GM13977 (cell line): ENCODE results near the gene ST6GAL1.
"Not testable (repeated sequence)": the region's sequence is repeated elsewhere in the genome, so short reads cannot be mapped to it uniquely, and the experiment has no call there.

ENCODE experiments used
- DNase-seq: peaks from one replicate; pipeline ENCODE4 v3.0.0; 2012; ENCODE audit warnings: low spot score
- CTCF ChIP-seq: IDR thresholded peaks from 2 replicates; pipeline ENCODE4 v1.5.1; 2012; ENCODE audit warnings: mild to moderate bottlenecking, control low read depth; ENCODE audit not compliant: insufficient read depth; ENCODE audit errors: extremely low read depth, missing control alignments
- in situ Hi-C: fragments of 300-500 bp; cut with MboI; formaldehyde crosslinking; loops from one replicate; pipeline ENCODE4 v1.12.0; 2022; ENCODE audit warnings: low sequenced_read_pairs, low pct_unique_long_range_greater_than_20kb, mixed read lengths, inconsistent platforms; ENCODE audit not compliant: unreplicated experiment

Gene ST6GAL1

GRCh38 chr3:186988806-186989205, 58.5 kb downstream of the ST6GAL1 start:
- in situ Hi-C loops: no loop called here
- DNase-seq: peak; percentile 52
- TF ChIP-seq CTCF: no peak

GRCh38 chr3:186989429-186989828, 59.1 kb downstream of the ST6GAL1 start:
- DNase-seq: no peak
- no peak for TF ChIP-seq CTCF
- in situ Hi-C loops: no loop called here

DNA sequence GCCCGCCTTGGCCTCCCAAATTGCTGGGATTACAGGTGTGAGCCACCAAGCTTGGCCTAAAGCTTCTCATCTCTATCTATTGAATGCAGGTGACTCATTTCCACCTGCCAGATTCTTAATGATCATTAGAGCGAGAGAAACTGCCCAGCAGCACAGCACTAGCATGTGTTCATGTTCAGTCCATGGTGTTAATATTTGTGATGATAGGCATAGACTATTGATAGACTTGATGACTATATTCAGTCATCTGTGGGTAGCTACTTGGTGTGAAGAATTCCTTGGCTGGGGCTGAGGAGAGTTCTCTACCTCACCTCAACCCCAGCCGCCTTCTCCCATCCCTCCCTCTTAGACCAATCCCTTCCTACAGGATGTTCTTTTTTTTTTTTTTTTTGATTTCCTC, 60.0 kb downstream of the ST6GAL1 start:
- DNase-seq: no peak
- in situ Hi-C loops: no loop called here
- TF ChIP-seq CTCF: no peak

GRCh38 chr3:186990878-186991308, 60.6 kb downstream of the ST6GAL1 start:
- in situ Hi-C loops: no loop called here
- TF ChIP-seq CTCF: no peak
- no peak for DNase-seq

DNA sequence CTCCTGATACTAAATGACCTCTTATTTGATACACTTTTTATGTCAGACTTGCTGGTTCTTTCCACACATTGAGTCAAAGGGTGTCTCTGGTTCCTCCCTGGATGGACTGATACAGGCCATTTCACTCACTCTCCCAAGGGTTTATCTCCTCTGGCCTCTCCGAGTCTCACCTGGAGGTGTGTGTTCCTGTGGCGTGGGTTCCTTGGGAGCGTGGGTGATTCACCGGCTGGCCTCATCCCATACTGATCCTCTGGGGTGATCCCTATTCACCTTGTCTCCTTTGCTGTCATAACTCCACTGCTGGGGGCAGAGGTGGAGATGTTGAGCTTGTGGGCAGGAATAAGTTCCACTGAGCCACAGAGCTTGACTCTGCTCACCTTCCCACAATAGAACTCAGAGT, 61.1 kb downstream of the ST6GAL1 start:
- TF ChIP-seq CTCF: no peak
- no peak for DNase-seq
- in situ Hi-C loops: no loop called here

DNA sequence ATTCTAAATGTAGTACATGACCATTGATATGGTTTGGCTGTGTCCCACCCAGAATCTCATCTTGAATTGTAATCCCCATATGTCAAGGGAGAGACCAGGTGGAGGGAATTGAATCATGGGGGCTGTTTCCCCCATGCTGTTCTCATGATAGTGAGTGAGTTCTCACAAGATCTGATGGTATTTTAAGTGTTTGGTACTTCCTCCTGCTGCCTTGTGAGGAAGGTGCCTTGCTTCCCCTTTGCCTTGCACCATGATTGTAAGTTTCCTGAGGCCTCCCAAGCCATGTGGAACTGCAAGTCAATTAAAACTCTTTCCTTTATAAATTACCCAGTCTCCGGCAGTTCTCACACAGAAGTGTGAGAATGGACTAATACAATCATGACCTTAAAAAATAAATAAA, 61.8 kb downstream of the ST6GAL1 start:
- DNase-seq, in situ Hi-C loops: not testable (repeated sequence)

DNA sequence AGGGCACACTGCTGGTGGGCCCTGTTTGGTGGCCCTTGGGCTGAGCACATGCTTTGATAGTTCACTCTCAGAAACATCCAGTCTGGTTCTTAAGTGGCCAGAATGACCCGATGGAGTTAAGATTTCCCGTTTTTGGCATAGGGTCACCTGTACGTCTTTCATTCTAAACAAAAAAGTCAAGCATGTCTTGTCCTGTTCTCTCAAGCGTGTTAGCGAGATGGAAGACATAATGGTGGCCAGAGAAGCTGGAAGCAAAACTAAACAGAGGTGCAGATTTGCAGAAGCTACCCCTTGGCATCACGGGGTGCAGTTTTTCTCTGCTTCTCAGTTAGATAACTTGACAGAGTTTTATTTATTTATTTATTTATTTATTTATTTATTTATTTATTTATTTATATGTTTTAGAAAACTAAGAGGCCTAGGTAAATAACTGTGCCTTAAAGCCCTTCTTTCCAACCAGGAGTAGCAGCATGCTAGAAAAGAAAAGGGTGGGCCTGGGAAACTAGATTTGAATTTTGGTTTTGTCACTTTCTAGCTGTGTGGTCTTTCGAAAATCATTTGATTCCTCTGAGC, 63.0 kb downstream of the ST6GAL1 start:
- DNase-seq: no peak
- TF ChIP-seq CTCF: no peak
- in situ Hi-C loops: no loop called here
